ENCODE measurements around the gene GRWD1.
A peak's percentile ranks its signal among the peaks of the same experiment; 100 is the strongest.

The GRWD1 gene

GRCh38 chr19:48398375-48399235 is 47.2 kb upstream of the GRWD1 start:
- peak; percentile 83 for DNase-seq (ENCODE audit: low read depth)
- H3K4me3 ChIP-seq (ENCODE audit: control insufficient read depth, low read depth, low read length) = peak overlapping the region; percentile 62
- no peak for TF ChIP-seq CTCF (conservative IDR thresholded peaks at IDR 0.05; ENCODE audit: control insufficient read depth, insufficient read depth, low read depth, low read length)

- no peak for TF ChIP-seq CTCF (conservative IDR thresholded peaks at IDR 0.05; ENCODE audit: control insufficient read depth, insufficient read depth, low read depth, low read length)
- peak overlapping the region; percentile 47 for H3K4me3 ChIP-seq (ENCODE audit: control insufficient read depth, low read depth, low read length)
- DNase-seq (ENCODE audit: low read depth) = peak; percentile 91
Measured at GRCh38 chr19:48400018-48400742, 45.6 kb upstream of the GRWD1 start.

GRCh38 chr19:48401287-48401686 is 44.5 kb upstream of the GRWD1 start:
- TF ChIP-seq CTCF (conservative IDR thresholded peaks at IDR 0.05; ENCODE audit: control insufficient read depth, insufficient read depth, low read depth, low read length) = no peak
- H3K4me3 ChIP-seq (ENCODE audit: control insufficient read depth, low read depth, low read length) = no peak overlapping the region
- DNase-seq (ENCODE audit: low read depth) = no peak

- no peak for TF ChIP-seq CTCF (conservative IDR thresholded peaks at IDR 0.05; ENCODE audit: control insufficient read depth, insufficient read depth, low read depth, low read length)
- DNase-seq (ENCODE audit: low read depth) = peak; percentile 61
- H3K4me3 ChIP-seq (ENCODE audit: control insufficient read depth, low read depth, low read length) = no peak overlapping the region
Measured at GRCh38 chr19:48403606-48404005, 42.2 kb upstream of the GRWD1 start.

GRCh38 chr19:48405010-48405659 is 40.6 kb upstream of the GRWD1 start:
- no peak for TF ChIP-seq CTCF (conservative IDR thresholded peaks at IDR 0.05; ENCODE audit: control insufficient read depth, insufficient read depth, low read depth, low read length)
- no peak overlapping the region for H3K4me3 ChIP-seq (ENCODE audit: control insufficient read depth, low read depth, low read length)
- DNase-seq (ENCODE audit: low read depth) = no peak

GRCh38 chr19:48405850-48406249 is 39.9 kb upstream of the GRWD1 start:
- no peak overlapping the region for H3K4me3 ChIP-seq (ENCODE audit: control insufficient read depth, low read depth, low read length)
- DNase-seq (ENCODE audit: low read depth) = no peak
- no peak for TF ChIP-seq CTCF (conservative IDR thresholded peaks at IDR 0.05; ENCODE audit: control insufficient read depth, insufficient read depth, low read depth, low read length)
